HG03097 (cell line): ENCODE data around the gene HYAL1.
A peak's percentile ranks its signal among the peaks of the same experiment; 100 is the strongest.

Source experiments
- ATAC-seq: cut with Tn5 transposase; IDR thresholded peaks from one replicate; pipeline ENCODE4 v1.9.1; 2021; ENCODE audit not compliant: unreplicated experiment, low FRiP score

HYAL1 gene, protein sequence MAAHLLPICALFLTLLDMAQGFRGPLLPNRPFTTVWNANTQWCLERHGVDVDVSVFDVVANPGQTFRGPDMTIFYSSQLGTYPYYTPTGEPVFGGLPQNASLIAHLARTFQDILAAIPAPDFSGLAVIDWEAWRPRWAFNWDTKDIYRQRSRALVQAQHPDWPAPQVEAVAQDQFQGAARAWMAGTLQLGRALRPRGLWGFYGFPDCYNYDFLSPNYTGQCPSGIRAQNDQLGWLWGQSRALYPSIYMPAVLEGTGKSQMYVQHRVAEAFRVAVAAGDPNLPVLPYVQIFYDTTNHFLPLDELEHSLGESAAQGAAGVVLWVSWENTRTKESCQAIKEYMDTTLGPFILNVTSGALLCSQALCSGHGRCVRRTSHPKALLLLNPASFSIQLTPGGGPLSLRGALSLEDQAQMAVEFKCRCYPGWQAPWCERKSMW

DNA sequence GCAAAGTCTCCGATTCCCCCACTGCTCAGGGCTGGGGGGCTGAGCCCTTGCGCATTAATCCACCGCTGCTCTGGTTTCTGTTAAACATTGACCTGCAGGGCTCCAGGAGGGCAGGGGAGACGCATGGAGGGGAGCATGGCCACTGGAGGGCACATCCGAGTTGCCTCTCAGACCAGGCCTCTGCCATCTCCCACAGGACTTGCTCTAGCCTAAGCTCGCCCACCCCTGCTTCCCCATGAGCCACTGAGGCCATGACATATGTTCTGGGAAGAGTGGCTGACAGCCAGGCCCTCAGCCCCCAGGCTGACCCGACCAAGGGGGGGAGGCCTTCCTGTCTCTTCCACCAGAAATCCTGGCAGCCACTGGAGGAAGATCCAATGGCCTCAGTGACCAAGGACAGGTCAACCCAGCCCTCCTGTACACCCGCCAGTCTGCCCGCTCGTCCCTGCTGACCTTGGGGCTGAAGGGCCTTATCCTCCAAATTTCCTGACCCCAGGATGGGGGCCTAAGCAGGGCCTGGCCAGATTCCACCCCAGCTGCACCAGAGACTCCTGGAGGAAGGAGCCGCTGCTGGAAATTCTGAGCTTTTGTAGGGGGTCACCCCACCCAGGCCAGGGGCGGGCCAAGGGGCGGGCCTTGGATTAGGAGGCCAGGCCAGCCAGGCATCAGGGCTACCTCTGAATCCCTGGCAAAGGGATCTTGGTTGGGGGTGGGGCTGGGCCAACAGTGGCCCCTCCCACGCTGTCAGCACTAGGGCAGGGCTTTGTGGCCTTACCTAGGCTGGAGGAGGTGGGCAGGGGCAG, at the start of gene HYAL1:
Gene HYAL1 (minus strand): TSS at position 562 of the 803 bp plus-strand sequence. CDS start 618 bp downstream, outside the sequence.
- no peak for ATAC-seq

DNA sequence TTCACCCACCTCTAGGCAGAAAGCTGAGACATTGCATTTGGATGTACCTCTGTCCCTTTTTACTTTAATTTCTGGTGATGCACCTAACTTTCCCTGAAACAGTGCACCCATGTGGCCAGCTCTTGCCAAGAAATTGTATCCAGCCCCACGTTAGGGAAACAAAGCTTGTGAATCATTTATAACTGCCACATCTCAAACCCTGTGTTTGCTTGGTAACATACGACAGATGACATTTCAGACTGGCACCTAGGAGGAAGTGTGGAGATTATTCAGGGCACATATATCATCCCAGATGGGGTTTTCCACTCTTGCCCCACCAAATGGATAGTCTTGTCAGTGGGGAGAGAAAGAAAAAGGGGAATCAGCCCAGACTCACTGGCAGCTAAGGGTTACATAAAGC, 49.4 kb upstream of the HYAL1 start:
- no peak for ATAC-seq

DNA sequence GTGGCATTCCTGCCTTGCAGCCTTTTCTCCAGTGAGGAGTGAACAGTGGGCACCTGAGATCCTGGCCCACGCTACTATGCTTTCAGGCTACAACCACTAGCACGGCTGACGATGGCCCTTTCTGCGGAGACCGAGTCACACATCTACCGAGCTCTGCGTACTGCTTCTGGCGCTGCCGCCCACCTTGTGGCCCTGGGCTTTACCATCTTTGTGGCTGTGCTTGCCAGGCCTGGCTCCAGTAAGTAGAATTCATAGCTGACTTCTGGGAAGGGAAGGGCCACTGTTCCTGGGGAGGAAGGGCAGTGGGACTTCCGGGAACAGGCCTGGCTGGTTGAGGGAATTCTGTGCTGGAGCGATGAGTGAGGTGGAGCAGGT, 47.9 kb upstream of the HYAL1 start:
- ATAC-seq: no peak

DNA sequence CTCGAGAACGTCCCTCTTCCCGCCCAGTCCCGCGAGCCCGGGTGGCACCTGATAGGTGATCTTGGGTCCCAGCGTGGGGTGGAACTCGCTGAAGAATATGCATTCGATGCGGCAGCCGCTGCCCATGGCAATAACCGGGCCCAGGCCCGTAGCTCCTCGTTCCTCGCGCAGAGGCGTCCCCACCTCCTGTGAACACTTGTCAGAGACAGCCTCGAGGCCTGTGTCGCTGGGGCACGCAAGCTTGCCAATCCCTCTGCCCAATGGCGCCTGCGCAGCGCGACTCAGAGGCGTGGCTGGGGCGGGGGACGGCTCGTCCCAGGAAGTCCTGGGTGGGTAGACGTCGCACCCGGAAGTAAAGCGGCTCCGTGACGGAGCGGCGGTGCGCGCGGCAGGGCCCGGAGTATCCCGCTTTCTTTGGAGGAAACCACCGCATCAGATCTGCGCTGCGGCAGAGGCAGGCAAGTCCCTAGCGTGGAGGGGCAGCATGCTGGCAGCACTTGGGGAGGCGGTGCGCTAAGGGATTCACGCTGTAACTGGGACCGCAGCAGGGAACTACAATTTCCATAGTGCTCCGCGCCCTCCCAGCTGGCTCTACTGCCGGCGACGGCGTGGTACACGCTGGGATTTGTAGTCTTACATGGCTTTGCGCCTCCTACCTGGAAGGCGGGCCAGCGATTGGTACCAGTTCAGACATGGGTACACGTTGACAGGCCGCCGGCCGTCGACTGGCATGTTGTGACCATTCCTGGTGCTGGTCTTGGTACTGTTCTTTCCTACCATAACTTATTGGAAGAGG, 47.4 kb upstream of the HYAL1 start, which contains the start of the genes CYB561D2 and NPRL2:
Gene CYB561D2 (plus strand): TSS at position 336 of the 796 bp plus-strand sequence. CDS start 572 bp downstream, outside the sequence.
Gene NPRL2 (minus strand): TSS at position 249 of the 796 bp plus-strand sequence. CDS start 123 bp downstream, at position 126.
- ATAC-seq: peak; percentile 73

DNA sequence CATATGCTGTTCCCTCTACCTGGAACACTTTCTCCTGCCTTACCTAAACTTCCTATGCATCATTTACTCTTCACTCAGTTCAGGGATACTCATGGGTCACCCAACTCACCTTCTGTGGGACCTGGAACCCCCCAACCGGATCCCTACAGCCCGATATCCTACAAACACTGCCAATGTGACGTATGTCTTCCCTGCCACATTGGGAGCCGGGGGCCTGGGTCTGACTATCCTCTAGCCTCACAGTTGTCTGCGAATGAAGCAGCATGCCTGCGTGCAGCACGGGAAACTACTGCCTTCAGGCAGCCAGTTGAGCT, 46.8 kb upstream of the HYAL1 start:
- ATAC-seq: no peak

DNA sequence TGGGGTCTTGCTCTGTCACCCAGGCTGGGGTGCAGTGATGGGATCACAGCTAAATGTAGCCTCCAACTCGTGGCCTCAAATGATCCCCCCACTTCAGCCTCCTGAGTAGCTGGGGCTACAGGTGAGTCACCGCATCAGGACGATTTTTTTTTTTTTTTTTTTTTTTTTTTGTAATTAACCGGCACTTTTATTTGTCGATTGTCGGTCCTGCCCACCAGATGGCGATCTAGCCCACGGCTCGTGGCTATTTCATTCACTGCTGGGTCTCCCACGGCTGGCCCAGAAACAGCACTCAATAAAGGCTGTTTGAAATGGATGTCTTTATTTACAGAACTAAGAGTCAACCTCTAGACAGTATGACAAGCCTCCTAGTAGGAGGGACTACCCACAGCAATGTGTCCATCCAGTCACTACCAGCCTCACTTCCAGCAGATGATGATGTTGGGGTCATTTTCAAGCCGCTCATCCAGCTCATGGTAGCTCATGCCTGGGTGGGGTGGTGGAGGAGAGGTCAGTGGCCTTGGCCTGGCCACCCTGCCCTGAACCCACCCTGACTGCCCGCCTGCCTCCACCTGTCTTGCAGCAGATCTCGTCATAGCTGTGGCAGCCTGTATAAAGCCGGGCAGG, 43.9 kb upstream of the HYAL1 start:
- no peak for ATAC-seq

DNA sequence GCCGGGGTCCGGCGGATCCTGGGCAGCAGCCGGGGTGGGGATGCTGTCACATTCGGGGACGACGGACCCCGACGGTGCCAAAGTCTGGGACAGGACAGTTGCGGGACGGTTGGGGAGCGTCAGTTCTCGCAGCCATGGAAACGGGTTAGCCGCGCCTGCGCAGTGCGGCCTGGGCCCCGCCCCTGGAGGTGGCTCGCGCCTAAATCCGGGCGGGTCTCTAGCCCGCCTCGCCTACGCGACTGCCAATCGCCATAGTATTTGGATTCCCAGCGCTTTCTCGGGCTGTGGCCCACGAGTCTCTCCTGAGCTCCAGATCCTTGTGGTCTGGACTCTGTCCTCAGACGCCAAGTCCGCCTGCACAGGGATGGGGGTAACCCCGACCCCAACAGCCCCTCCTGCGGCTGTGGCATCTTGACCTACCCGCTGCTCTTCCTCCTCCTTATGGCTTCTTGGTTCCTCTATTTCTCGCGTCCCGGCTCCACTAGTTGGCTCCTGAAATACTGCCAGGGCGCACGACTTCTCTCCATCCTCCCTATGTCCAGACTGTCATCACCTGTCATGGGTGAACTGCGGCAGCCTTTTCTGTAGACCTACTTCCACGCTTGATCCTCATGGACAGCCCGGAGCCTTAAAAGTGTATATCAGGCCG, 42.3 kb upstream of the HYAL1 start, which contains the start of gene ZMYND10:
Gene ZMYND10 (minus strand): TSS at position 147 of the 649 bp plus-strand sequence. CDS start 153 bp downstream, outside the sequence.
- ATAC-seq: no peak

DNA sequence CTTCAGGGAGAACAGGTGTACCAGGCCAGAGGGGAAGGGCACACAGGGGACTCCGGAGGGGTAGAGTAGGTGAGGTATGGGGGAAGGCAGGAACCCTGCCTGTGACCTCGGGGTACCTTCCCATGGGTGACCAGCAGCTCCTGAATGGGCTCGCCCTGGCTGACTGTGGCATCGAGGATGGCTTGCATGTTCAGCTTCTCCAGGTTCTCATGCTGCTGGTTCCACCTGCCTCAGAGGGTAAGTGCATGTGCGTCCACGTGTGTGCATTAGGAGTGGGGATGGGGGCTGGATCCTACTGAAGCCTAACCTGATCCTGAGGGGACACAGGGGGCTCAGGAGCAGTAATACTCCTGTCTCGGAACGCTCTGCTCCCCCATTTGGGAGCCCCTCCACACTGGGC, 41.6 kb upstream of the HYAL1 start:
- no peak for ATAC-seq

DNA sequence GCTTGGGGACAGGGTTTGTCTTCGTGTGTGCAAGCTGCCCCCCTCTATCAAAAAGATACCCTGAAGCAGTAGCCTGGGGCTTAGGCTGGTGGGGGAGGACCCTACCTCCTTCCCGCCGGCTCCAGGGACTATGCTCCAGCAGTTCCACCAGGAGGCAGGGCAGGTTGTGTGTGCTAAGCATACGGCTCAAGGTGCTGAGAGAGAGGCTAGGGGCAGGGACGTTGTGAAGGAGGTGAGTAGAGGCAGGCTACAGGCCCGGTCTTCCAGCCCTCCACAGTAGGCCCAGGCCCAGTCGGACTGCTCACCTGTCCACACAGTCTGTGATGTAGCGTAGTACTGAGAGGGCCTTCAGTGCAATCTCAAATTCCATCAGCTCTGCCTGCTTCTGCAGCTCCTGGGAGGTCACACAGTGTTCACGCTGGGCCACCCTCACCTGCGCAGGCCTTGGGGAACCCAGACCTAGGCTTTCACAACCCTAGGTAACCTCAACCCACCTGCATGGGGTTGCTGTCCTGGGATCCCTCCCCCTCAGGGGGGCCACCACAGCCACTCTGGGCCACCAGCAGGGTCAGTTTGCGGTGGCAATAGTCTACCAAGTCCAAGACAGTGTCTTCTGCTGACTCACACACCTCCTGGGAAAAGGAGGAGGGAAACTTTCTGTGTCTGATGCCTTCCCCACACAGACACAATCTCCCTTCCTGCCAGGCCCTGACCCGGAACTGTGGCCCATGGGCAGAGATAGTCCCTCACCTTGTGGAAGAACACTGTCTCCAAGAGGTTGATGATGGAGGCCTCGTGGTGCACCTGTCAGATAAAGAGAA, 39.6 kb upstream of the HYAL1 start:
- ATAC-seq: no peak

DNA sequence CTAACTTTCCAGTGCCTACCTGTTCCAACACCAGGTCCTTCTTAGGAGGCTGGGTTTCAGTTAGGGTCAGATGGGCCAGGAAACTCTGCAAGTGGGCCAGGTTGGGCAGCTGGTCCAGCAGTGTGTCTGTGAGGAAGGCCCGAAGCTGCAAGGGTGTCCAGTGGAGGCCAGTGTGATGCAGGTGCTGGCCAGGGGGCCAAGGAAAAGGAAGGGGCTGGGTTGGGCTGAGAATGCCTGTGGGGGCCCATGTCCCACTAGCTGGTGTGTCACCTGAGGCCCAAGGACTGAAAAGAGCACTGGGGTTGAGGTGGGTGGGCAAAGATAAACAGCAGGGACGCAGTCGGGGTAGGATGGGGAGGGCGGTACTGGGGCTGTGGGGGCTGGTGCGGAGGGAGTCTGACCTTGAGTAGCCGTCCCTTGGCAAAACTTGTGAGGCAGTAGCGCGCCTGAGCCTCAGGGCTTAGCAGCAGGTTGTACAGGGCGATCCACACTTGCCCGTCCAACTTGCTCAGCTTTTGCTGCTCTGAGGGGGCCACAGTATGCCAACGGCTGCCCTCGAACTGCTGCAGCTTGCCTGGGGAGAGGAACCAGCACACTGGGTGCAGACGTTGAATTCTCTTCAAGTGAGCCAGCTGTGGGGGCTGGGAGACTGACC, 38.7 kb upstream of the HYAL1 start:
- no peak for ATAC-seq

DNA sequence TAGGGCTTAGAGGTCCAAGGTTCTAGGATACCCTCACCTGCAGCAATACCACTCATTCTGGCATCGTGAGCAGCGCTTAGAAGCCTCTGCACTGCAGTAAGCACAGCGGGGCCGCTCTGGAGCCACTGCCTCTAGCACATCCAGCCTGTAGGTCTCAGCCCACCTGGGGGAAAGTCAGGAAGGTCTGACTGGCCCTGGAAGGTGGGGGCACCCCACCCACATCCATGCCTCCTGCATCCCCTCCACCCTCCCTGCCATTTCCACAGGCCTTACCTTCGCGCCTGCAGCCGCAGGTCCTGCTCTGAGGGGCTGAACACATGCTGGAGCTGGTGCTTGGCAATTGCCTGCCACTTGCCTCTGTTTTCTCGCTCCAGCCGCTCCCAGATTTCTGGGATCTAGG, 38.2 kb upstream of the HYAL1 start:
- no peak for ATAC-seq

DNA sequence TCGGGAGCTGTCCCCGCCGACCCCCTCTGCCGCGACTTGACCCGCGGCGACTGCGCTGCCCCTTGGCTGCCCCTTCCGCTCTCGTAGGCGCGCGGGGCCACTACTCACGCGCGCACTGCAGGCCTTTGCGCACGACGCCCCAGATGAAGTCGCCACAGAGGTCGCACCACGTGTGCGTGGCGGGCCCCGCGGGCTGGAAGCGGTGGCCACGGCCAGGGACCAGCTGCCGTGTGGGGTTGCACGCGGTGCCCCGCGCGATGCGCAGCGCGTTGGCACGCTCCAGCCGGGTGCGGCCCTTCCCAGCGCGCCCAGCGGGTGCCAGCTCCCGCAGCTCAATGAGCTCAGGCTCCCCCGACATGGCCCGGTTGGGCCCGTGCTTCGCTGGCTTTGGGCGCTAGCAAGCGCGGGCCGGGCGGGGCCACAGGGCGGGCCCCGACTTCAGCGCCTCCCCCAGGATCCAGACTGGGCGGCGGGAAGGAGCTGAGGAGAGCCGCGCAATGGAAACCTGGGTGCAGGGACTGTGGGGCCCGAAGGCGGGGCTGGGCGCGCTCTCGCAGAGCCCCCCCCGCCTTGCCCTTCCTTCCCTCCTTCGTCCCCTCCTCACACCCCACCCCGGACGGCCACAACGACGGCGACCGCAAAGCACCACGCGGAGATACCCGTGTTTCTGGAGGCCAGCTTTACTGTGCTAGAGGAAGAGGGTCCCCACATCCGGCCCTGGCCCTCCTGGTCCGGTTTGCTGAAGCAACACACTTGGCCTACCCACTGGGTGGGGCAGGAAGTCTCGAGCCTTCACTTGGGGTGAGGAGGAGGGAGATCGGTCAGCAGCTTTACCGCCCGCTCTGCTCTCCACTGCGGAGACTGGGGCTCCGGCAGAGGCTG, 37.3 kb upstream of the HYAL1 start, which contains the start of gene RASSF1:
Gene RASSF1 (minus strand): TSS at position 389 of the 882 bp plus-strand sequence. CDS start 31 bp downstream, at position 358.
- ATAC-seq: no peak

DNA sequence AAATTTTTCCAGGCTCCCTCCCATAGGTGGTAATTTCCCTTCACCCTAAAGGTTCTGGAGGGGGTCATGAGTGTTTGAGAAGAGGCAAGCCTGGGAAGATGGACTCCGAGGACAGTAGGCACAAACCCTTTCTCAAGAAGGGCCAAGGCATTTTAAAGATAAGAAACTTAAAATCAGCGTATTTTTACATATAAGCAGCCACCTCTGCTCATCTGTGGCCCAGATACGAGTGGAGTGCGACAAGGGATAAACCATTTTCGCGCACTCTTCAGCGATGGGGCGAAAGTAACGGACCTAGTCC, 36.7 kb upstream of the HYAL1 start:
- ATAC-seq: no peak

DNA sequence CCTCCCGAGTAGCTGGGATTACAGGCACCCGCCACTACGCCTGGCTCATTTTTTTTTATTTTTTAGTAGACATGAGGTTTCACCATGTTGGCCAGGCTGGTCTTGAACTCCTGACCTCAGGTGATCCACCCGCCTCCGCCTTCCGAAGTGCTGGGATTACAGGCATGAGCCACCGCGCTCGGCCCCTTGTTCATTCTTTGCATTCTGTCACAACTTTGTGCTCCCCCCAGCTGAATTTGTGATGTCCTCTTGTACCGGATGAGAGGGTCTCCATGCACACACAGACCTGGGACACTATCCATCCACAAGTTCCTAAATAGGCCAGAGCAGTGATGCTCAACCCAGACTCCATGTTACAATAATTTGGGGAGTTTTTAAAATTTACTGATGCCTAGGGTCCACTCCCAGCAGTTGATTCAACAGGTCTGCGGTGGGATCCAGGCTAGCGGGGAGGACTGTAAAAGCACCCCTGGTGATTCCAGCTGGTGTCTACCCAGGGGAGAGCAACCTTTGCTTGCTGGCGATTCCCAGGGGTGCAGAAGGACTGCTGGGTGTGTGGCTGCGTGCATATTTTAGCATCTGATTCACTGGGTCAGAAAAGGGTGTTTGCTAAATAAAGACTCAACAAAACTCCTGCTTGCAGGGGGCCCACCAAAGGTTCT, 36.2 kb upstream of the HYAL1 start:
- ATAC-seq: no peak

DNA sequence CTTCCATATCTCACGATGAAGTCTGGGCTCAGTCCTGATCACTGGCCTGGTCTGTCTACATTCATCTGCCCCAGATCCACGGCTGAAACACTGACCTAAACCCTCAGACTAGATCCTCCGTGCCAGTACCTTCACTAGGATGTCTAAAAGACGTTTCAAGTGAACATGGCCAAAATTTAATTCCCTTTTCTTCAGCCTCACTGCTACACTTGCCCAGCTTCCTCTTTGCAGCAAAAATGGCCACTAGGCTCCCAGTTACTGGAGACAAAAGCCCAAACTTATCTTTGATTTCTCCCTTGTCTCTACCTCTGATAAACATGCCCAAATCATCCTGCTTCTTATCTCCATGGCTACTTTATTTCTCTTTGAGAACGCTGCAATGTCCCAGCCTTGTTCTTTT, 35.6 kb upstream of the HYAL1 start:
- ATAC-seq: no peak

DNA sequence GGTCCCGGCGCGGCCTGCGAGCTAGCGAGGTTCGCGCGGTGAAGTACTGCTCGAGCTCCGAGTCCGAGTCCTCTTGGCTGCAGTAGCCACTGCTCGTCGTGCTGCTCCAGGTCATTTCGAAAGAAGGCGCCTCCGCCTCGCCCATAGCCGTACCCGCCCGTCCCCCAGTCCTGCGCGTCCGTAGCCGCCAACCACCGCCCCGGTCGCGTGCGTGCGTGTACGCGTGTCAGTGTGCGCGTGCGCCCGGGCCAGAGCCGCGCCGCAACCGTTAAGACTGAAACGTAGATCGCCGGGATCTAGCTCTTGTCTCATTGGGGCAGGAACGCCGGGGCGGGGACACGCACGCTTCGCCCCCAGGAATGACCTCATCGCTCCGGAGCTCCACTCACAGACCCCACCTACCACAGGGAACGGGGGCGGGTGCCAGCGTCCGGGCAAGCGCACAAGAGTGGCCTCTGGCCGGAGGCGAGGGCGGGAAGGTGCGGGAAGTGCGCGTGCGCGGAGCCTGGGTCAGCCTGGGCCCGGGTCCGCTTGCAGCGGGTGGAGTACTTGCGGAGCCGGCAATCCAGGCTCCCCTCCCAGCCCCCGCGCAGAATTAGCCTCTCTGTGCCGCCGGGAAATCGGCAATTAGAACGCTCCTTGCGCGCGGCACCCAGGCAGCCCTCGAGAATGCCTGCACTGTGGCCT, 33.9 kb upstream of the HYAL1 start:
- peak; percentile 74 for ATAC-seq
